GM23248 (cell line): Measurements from ENCODE around the gene PLPPR1. TPM values are rescaled to one million over a fixed set of nuclear protein-coding genes. Genes with fewer than 3 reads are reported as not detected.

ENCODE experiments used
- DNase-seq: peaks from one replicate; pipeline ENCODE4 v3.0.0-alpha.2; 2015
- H2AFZ ChIP-seq: fragments of 200-600 bp; sonication (generic); 2 replicates; pipeline ENCODE4 v1.6.1; 2016; ENCODE audit warnings: antibody characterized with exemption
- H3F3A ChIP-seq: fragments of 200-600 bp; sonication (generic); 2 replicates; pipeline ENCODE4 v1.6.1; 2016; ENCODE audit warnings: mild to moderate bottlenecking, antibody characterized with exemption, mixed run types; ENCODE audit not compliant: insufficient read depth
- H3K27ac ChIP-seq: fragments of 200-600 bp; sonication (generic); 2 replicates; pipeline ENCODE4 v1.5.1; 2016; ENCODE audit warnings: mild to moderate bottlenecking
- H3K27me3 ChIP-seq: fragments of 200-600 bp; sonication (generic); replicated peaks from 2 replicates; pipeline ENCODE4 v1.6.1; 2016; ENCODE audit warnings: mild to moderate bottlenecking; ENCODE audit not compliant: insufficient read depth
- H3K36me3 ChIP-seq: fragments of 200-600 bp; sonication (generic); 2 replicates; pipeline ENCODE4 v1.6.1; 2016; ENCODE audit warnings: low read depth, mild to moderate bottlenecking
- H3K4me1 ChIP-seq: fragments of 200-600 bp; sonication (generic); 2 replicates; pipeline ENCODE4 v1.6.1; 2016; ENCODE audit warnings: mild to moderate bottlenecking; ENCODE audit not compliant: insufficient read depth
- H3K4me2 ChIP-seq: fragments of 200-600 bp; sonication (generic); one replicate; pipeline ENCODE4 v1.6.1; 2016; ENCODE audit warnings: mild to moderate bottlenecking; ENCODE audit not compliant: unreplicated experiment
- H3K4me3 ChIP-seq: fragments of 200-600 bp; sonication (generic); 2 replicates; pipeline ENCODE4 v1.5.1; 2016; ENCODE audit warnings: mild to moderate bottlenecking
- H3K79me2 ChIP-seq: fragments of 200-600 bp; sonication (generic); 2 replicates; pipeline ENCODE4 v1.6.1; 2016; ENCODE audit warnings: mild to moderate bottlenecking; ENCODE audit not compliant: insufficient read depth
- H3K9ac ChIP-seq: fragments of 200-600 bp; sonication (generic); 2 replicates; pipeline ENCODE4 v1.6.1; 2016; ENCODE audit warnings: mild to moderate bottlenecking
- H3K9me2 ChIP-seq: fragments of 200-600 bp; sonication (generic); 2 replicates; pipeline ENCODE4 v1.6.1; 2016; ENCODE audit warnings: mixed run types, mild to moderate bottlenecking, moderate library complexity; ENCODE audit not compliant: insufficient read depth
- H3K9me3 ChIP-seq: fragments of 200-600 bp; sonication (generic); one replicate; pipeline ENCODE4 v1.6.1; 2017; ENCODE audit warnings: low read depth
- H4K20me1 ChIP-seq: fragments of 200-600 bp; sonication (generic); 2 replicates; pipeline ENCODE4 v1.6.0; 2016; ENCODE audit not compliant: insufficient read depth
- EZH2 ChIP-seq: fragments of 200-600 bp; sonication (generic); IDR thresholded peaks from 2 replicates; pipeline ENCODE4 v1.6.1; 2018; ENCODE audit warnings: antibody characterized with exemption, mild to moderate bottlenecking; ENCODE audit not compliant: insufficient read depth, poor library complexity, severe bottlenecking
- EZH2phosphoT487 ChIP-seq: fragments of 200-600 bp; sonication (generic); IDR thresholded peaks from 2 replicates; pipeline ENCODE4 v1.6.1; 2018; ENCODE audit warnings: antibody characterized with exemption, moderate library complexity, mild to moderate bottlenecking, low read depth; ENCODE audit not compliant: insufficient read depth
- WGBS, 2 experiments: methylation state at CpG; one replicate each; pipeline ENCODE4 v1.1.6; 2015 to 2017; ENCODE audit warnings: low lambda C conversion rate in 2 of 2, low coverage in 1 of 2; ENCODE audit errors: missing lambda C conversion rate in 2 of 2; 5-methylcytosine and 5-hydroxymethylcytosine counted together
- in situ Hi-C: fragments of 300-500 bp; cut with MboI; formaldehyde crosslinking; loops from 2 replicates; pipeline ENCODE4 v1.15.0; 2020
- polyA plus RNA-seq: library from polyadenylated mRNA; unstranded; fragments of >200 nt; fragmentation: Nextera tagmentation; extraction: Ambion mirVana; gene quantifications from 2 replicates; pipeline ENCODE4 v1.2.1, GENCODE V29; 2016
- total RNA-seq: library from RNA; depleted of rRNA; stranded (reverse); fragments of >200 nt; shearing (Covaris generic); gene quantifications from 2 replicates; pipeline ENCODE4 v1.2.3, GENCODE V29; 2014

PLPPR1 gene
- total and polyA plus RNA-seq, 2 experiments from 2014 or later = not detected

- TF ChIP-seq EZH2phosphoT487 = no peak
- no peak for TF ChIP-seq EZH2
- in situ Hi-C loops = no loop called here
Observed at GRCh38 chr9:101132801-101133200, 104.3 kb downstream of the PLPPR1 start.

DNA sequence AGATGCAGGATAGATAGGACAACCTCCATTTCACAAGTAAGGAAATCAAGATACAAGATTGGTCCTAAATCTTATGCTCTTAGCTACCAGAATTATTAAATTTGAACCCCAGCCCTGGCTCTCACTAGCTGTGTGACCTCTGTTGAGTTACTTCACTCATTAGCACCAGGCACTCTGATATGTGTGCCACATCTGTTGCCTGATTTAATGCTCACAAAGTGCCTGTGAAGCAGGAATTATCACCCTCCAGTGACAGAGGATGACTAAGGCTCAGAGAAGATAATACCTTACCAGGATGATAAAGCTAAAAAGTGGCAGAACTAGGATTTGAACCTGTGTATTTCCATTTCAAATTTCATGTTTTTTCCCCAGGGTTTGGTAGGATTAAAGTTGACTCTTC lies 110.0 kb downstream of the PLPPR1 start:
- no peak overlapping the region for H3K4me3 ChIP-seq
- in situ Hi-C loops = no loop called here
- no peak overlapping the region for H3K4me2 ChIP-seq
- H3K27me3 ChIP-seq = no peaks in the 10 kb centered on the region
- H3K9ac ChIP-seq = no peak overlapping the region
- H3F3A ChIP-seq = no peaks in the 10 kb centered on the region
- H3K79me2 ChIP-seq = no peaks in the 10 kb centered on the region
- no peak for DNase-seq
- H3K27ac ChIP-seq = no peak overlapping the region
- no peaks in the 10 kb centered on the region for H3K4me1 ChIP-seq
- H4K20me1 ChIP-seq = no peaks in the 10 kb centered on the region
- TF ChIP-seq EZH2phosphoT487 = no peak
- TF ChIP-seq EZH2 = no peak
- no peaks in the 10 kb centered on the region for H3K9me3 ChIP-seq
- no peak overlapping the region for H2AFZ ChIP-seq
- no peaks in the 10 kb centered on the region for H3K9me2 ChIP-seq
- no peaks in the 10 kb centered on the region for H3K36me3 ChIP-seq

More at GRCh38 chr9:101132801-101133200, 104.3 kb downstream of the PLPPR1 start:
- Histone ChIP-seq H3F3A (no peaks in the 10 kb centered on the region), H4K20me1 (no peaks in the 10 kb centered on the region), H3K9me3 (no peaks in the 10 kb centered on the region), H3K36me3 (no peaks in the 10 kb centered on the region), H3K9ac (no peak overlapping the region), H3K4me3 (no peak overlapping the region), H3K4me1 (no peaks in the 10 kb centered on the region), H3K9me2 (no peaks in the 10 kb centered on the region), H2AFZ (no peak overlapping the region), H3K4me2 (no peak overlapping the region), H3K79me2 (no peaks in the 10 kb centered on the region), H3K27me3 (no peaks in the 10 kb centered on the region), H3K27ac (no peak overlapping the region)
- no peak for DNase-seq

DNA sequence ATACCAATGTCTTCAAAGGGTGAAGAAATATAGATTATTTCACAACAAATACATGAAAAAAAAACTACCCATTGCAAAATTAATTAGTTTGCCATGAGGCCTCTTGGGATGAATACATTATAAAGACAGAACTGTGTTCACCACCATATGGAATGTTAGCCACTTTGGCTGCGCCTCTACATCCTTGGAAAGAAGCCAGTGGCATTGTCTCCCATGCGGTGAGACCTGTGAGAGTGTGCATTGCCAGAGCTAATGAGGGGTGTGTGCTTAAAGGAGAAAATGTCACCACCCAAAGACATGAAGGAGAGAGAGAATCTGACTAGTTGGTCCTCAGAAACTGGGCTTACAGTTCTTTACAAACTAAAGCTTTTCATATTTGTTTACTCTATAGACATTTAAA lies 110.6 kb downstream of the PLPPR1 start:
- no peaks in the 10 kb centered on the region for H3K36me3 ChIP-seq
- DNase-seq = no peak
- no peaks in the 10 kb centered on the region for H3K4me1 ChIP-seq
- H3K9ac ChIP-seq = no peak overlapping the region
- no peaks in the 10 kb centered on the region for H3K79me2 ChIP-seq
- in situ Hi-C loops = no loop called here
- WGBS, 2 experiments = 14 to 21% methylated on average over 2 of the region's 2 CpGs
- no peaks in the 10 kb centered on the region for H3K9me2 ChIP-seq
- H3K27ac ChIP-seq = no peak overlapping the region
- H3F3A ChIP-seq = no peaks in the 10 kb centered on the region
- H3K4me2 ChIP-seq = no peak overlapping the region
- no peak overlapping the region for H2AFZ ChIP-seq
- H4K20me1 ChIP-seq = no peaks in the 10 kb centered on the region
- no peaks in the 10 kb centered on the region for H3K27me3 ChIP-seq
- no peak overlapping the region for H3K4me3 ChIP-seq
- no peaks in the 10 kb centered on the region for H3K9me3 ChIP-seq
- no peak for TF ChIP-seq EZH2phosphoT487
- no peak for TF ChIP-seq EZH2

- 12 to 14% methylated on average over 4 of the region's 4 CpGs for WGBS, 2 experiments
- H3K9ac ChIP-seq = no peak overlapping the region
- DNase-seq = no peak
- H3K27ac ChIP-seq = no peak overlapping the region
- no peaks in the 10 kb centered on the region for H3K36me3 ChIP-seq
- H3K4me2 ChIP-seq = no peak overlapping the region
- H3K4me1 ChIP-seq = no peaks in the 10 kb centered on the region
- H3K4me3 ChIP-seq = no peak overlapping the region
- H3K27me3 ChIP-seq = no peaks in the 10 kb centered on the region
- H4K20me1 ChIP-seq = no peaks in the 10 kb centered on the region
- H2AFZ ChIP-seq = no peak overlapping the region
- in situ Hi-C loops = no loop called here
- no peaks in the 10 kb centered on the region for H3F3A ChIP-seq
- H3K9me2 ChIP-seq = no peaks in the 10 kb centered on the region
- no peaks in the 10 kb centered on the region for H3K9me3 ChIP-seq
- H3K79me2 ChIP-seq = no peaks in the 10 kb centered on the region
- TF ChIP-seq EZH2phosphoT487 = no peak
- TF ChIP-seq EZH2 = no peak
Observed at GRCh38 chr9:101140764-101141163, 112.2 kb downstream of the PLPPR1 start.

DNA sequence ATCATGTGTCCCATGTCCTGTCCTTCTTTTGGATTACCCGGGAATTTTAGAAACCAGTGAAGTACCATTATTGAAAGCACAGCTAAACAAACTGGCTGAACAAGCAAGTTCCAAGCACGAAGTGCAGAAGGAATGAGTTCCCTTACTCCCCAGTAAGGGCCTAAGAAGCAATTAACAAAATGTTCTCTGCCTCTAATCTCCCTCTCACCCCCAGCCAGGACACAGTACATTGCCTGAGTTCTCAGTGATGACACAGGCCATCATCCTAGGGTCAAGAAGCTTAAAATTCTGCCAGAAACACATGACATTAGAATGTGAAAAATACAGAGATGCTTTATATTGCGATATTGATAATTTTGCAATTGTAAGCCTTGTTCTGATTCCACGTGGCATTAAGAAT lies 118.0 kb downstream of the PLPPR1 start:
- TF ChIP-seq EZH2phosphoT487 = no peak
- TF ChIP-seq EZH2 = no peak
- no peaks in the 10 kb centered on the region for H3F3A ChIP-seq
- H3K4me3 ChIP-seq = no peak overlapping the region
- in situ Hi-C loops = no loop called here
- no peaks in the 10 kb centered on the region for H3K36me3 ChIP-seq
- no peak overlapping the region for H3K9ac ChIP-seq
- H3K4me2 ChIP-seq = no peak overlapping the region
- no peaks in the 10 kb centered on the region for H3K9me2 ChIP-seq
- no peak overlapping the region for H3K27ac ChIP-seq
- WGBS, 2 experiments = 12 to 16% methylated on average over 4 of the region's 4 CpGs
- no peaks in the 10 kb centered on the region for H3K4me1 ChIP-seq
- no peaks in the 10 kb centered on the region for H3K79me2 ChIP-seq
- no peaks in the 10 kb centered on the region for H4K20me1 ChIP-seq
- H3K9me3 ChIP-seq = no peaks in the 10 kb centered on the region
- H2AFZ ChIP-seq = no peak overlapping the region
- DNase-seq = no peak
- no peaks in the 10 kb centered on the region for H3K27me3 ChIP-seq
